H1 (cell line): ENCODE measurements around the gene AQP12A. TPM values are rescaled to one million over a fixed set of nuclear protein-coding genes. Genes with fewer than 3 reads are reported as not detected.

Experiments used
- CTCF ChIA-PET: fragments of 300-600 bp; sonication (Branson Sonifier 250); formaldehyde crosslinking; loops from one replicate; lab custom pipeline; 2021; ENCODE audit not compliant: partially characterized antibody; lab: Charles Lee
- POLR2A ChIA-PET: fragments of 300-600 bp; sonication (Branson Sonifier 250); formaldehyde crosslinking; loops from one replicate; lab custom pipeline; 2021; ENCODE audit warnings: inconsistent platforms; ENCODE audit not compliant: partially characterized antibody; lab: Charles Lee
- DNase-seq, 2 experiments: peaks; one replicate each; pipeline versions ENCODE4 v3.0.0 to v3.0.0-alpha.2; 2010 to 2022; ENCODE audit warnings: low spot score in 2 of 2, low read depth in 1 of 2, mixed read lengths in 1 of 2
- FAIRE-seq: peaks from 2 replicates; lab custom pipeline; 2011; peaks lifted over from hg19 to GRCh38; lab: Jason Lieb, UNC
- H2AFZ ChIP-seq: 2 replicates; pipeline ENCODE4 v1.8.1; 2012; ENCODE audit warnings: low read length, inconsistent platforms
- H2AK5ac ChIP-seq: 2 replicates; pipeline ENCODE4 v1.6.1; 2013; ENCODE audit warnings: low read depth, low read length
- H2BK120ac ChIP-seq: replicated peaks from 2 replicates; pipeline ENCODE3; 2013; ENCODE audit warnings: low read depth, low read length, inconsistent platforms
- H2BK12ac ChIP-seq: 2 replicates; pipeline ENCODE4 v1.6.1; 2013; ENCODE audit warnings: low read depth, low read length
- H2BK15ac ChIP-seq: 2 replicates; pipeline ENCODE4 v1.6.1; 2013; ENCODE audit warnings: low read length
- H2BK20ac ChIP-seq: 2 replicates; pipeline ENCODE4 v1.6.1; 2013; ENCODE audit warnings: low read length
- H2BK5ac ChIP-seq: 2 replicates; pipeline ENCODE4 v1.6.1; 2013; ENCODE audit warnings: low read depth, low read length
- H3K14ac ChIP-seq: 2 replicates; pipeline ENCODE4 v1.6.1; 2013; ENCODE audit warnings: inconsistent platforms; ENCODE audit not compliant: insufficient read length
- H3K18ac ChIP-seq: 2 replicates; pipeline ENCODE4 v1.6.1; 2013; ENCODE audit warnings: low read length; ENCODE audit errors: extremely low read depth
- H3K23ac ChIP-seq: 2 replicates; pipeline ENCODE4 v1.6.1; 2013; ENCODE audit warnings: inconsistent platforms; ENCODE audit not compliant: insufficient read length
- H3K23me2 ChIP-seq: 2 replicates; pipeline ENCODE4 v1.6.1; 2013; ENCODE audit warnings: low read depth, low read length
- H3K27ac ChIP-seq: 2 replicates; pipeline ENCODE4 v1.6.1; 2011; ENCODE audit warnings: low read depth, low read length, inconsistent platforms
- H3K27me3 ChIP-seq, 4 experiments: replicated peaks in 1 of 4; 1 replicate in 1 of 4; 2 replicates in 3 of 4; pipeline versions ENCODE4 v1.6.1 to v1.8.1; 2011 to 2013; ENCODE audit warnings: low read length in 3 of 4, mild to moderate bottlenecking in 3 of 4, inconsistent platforms in 2 of 4, mixed read lengths in 2 of 4, moderate library complexity in 1 of 4; ENCODE audit not compliant: control insufficient read depth in 3 of 4, insufficient read depth in 3 of 4; ENCODE audit errors: extremely low read depth in 1 of 4
- H3K36me3 ChIP-seq, 4 experiments: 2 replicates each; pipeline versions ENCODE4 v1.6.1 to v1.8.1; 2011 to 2013; ENCODE audit warnings: mild to moderate bottlenecking in 4 of 4, low read length in 3 of 4, moderate library complexity in 2 of 4, control low read depth in 1 of 4, inconsistent platforms in 1 of 4; ENCODE audit not compliant: insufficient read depth in 4 of 4, control insufficient read depth in 2 of 4
- H3K4ac ChIP-seq: replicated peaks from 2 replicates; pipeline ENCODE3; 2013; ENCODE audit warnings: low read length, low read depth, mixed read lengths, inconsistent platforms; ENCODE audit not compliant: insufficient read length
- H3K4me1 ChIP-seq, 4 experiments: replicated peaks in 1 of 4; 1 replicate in 1 of 4; 2 replicates in 3 of 4; pipeline versions ENCODE4 v1.6.1 to v1.8.1; 2011 to 2013; ENCODE audit warnings: low read length in 3 of 4, inconsistent platforms in 2 of 4, mixed read lengths in 1 of 4; ENCODE audit not compliant: insufficient read depth in 4 of 4, control insufficient read depth in 3 of 4
- H3K4me2 ChIP-seq, 2 experiments: 2 replicates each; pipeline versions ENCODE4 v1.6.1 to v1.8.1; 2011 to 2013; ENCODE audit warnings: low read depth in 2 of 2, low read length in 2 of 2, control low read depth in 1 of 2, inconsistent platforms in 1 of 2, mild to moderate bottlenecking in 1 of 2; ENCODE audit not compliant: insufficient read depth in 1 of 2
- H3K4me3 ChIP-seq, 4 experiments: fragments of 200-600, 300-600 bp in 1 of 4; sonication (generic), shearing (Covaris generic), sonication (Bioruptor Twin) in 1 of 4; 2 replicates each; pipeline versions ENCODE4 v1.5.1 to v1.8.1; 2011 to 2016; ENCODE audit warnings: low read length in 4 of 4, low read depth in 3 of 4, control low read depth in 2 of 4, inconsistent platforms in 2 of 4, mild to moderate bottlenecking in 2 of 4, mixed read lengths in 1 of 4, moderate library complexity in 1 of 4; ENCODE audit not compliant: insufficient read depth in 2 of 4; ENCODE audit errors: extremely low read depth in 1 of 4
- H3K56ac ChIP-seq: replicated peaks from 2 replicates; pipeline ENCODE3; 2013; ENCODE audit warnings: low read depth, mild to moderate bottlenecking, mixed read lengths, low read length, inconsistent platforms; ENCODE audit not compliant: insufficient read length
- H3K79me1 ChIP-seq: 2 replicates; pipeline ENCODE4 v1.6.1; 2013; ENCODE audit warnings: low read depth, low read length, control low read depth
- H3K79me2 ChIP-seq, 2 experiments: 2 replicates each; pipeline versions ENCODE4 v1.6.1 to v1.8.1; 2012 to 2013; ENCODE audit warnings: low read length in 2 of 2, mild to moderate bottlenecking in 2 of 2, inconsistent platforms in 1 of 2; ENCODE audit not compliant: insufficient read depth in 2 of 2, control insufficient read depth in 1 of 2
- H3K9ac ChIP-seq, 4 experiments: replicated peaks in 1 of 4; 1 replicate in 1 of 4; 2 replicates in 3 of 4; pipeline versions ENCODE4 v1.6.1 to v1.8.1; 2011 to 2013; ENCODE audit warnings: low read depth in 3 of 4, low read length in 3 of 4, control low read depth in 2 of 4, mild to moderate bottlenecking in 2 of 4, moderate library complexity in 2 of 4, inconsistent platforms in 1 of 4; ENCODE audit errors: extremely low read depth in 1 of 4
- H3K9me3 ChIP-seq, 2 experiments: 2 replicates each; pipeline versions ENCODE4 v1.6.1 to v1.8.1; 2012 to 2013; ENCODE audit warnings: mild to moderate bottlenecking in 2 of 2, moderate library complexity in 2 of 2, control low read depth in 1 of 2, inconsistent platforms in 1 of 2, low read depth in 1 of 2, low read length in 1 of 2, mixed read lengths in 1 of 2; ENCODE audit not compliant: insufficient read depth in 2 of 2
- H4K20me1 ChIP-seq, 2 experiments: replicated peaks in 1 of 2; 2 replicates each; pipeline versions ENCODE3 to v1.8.1; 2011 to 2013; ENCODE audit warnings: inconsistent platforms in 2 of 2, low read length in 2 of 2, mild to moderate bottlenecking in 1 of 2; ENCODE audit not compliant: insufficient read depth in 2 of 2, control insufficient read depth in 1 of 2
- H4K5ac ChIP-seq: 2 replicates; pipeline ENCODE4 v1.6.1; 2013; ENCODE audit warnings: low read length, low read depth, mixed read lengths, inconsistent platforms; ENCODE audit not compliant: insufficient read length
- H4K8ac ChIP-seq: 2 replicates; pipeline ENCODE4 v1.8.0; 2013; ENCODE audit warnings: mild to moderate bottlenecking, moderate library complexity, low read length, inconsistent platforms; ENCODE audit not compliant: insufficient read depth; ENCODE audit errors: extremely low read depth
- H4K91ac ChIP-seq: replicated peaks from 2 replicates; pipeline ENCODE3; 2013; ENCODE audit warnings: low read length, mixed read lengths, inconsistent platforms; ENCODE audit not compliant: insufficient read length
- ASH2L ChIP-seq: fragments of 200-600, 300-600 bp; sonication (generic); IDR thresholded peaks from one replicate; pipeline ENCODE4 v1.7.1; 2017; ENCODE audit warnings: low read length
- CBX5 ChIP-seq: fragments of 300-800, 300-1000 bp; sonication (generic); IDR thresholded peaks from 2 replicates; pipeline ENCODE4 v1.7.1; 2016; ENCODE audit warnings: antibody characterized with exemption, low read length, low read depth
- CHD2 ChIP-seq: IDR thresholded peaks from 2 replicates; pipeline ENCODE4 v1.6.1; 2012; ENCODE audit warnings: low read length, improper control_type of control experiment
- CTBP2 ChIP-seq: IDR thresholded peaks from 2 replicates; pipeline ENCODE4 v1.7.0; 2011; ENCODE audit warnings: borderline replicate concordance, mild to moderate bottlenecking, moderate library complexity, mixed read lengths, low read length; ENCODE audit not compliant: insufficient read depth, insufficient read length
- HDAC2 ChIP-seq, 2 experiments: fragments of 300-600 bp in 1 of 2; sonication (generic) in 1 of 2; IDR thresholded peaks; 2 replicates each; pipeline ENCODE4 v1.6.1; 2011 to 2012; ENCODE audit warnings: low read depth in 2 of 2, low read length in 2 of 2, mild to moderate bottlenecking in 2 of 2, moderate library complexity in 2 of 2, borderline replicate concordance in 1 of 2, inconsistent platforms in 1 of 2
- JUND ChIP-seq: IDR thresholded peaks from 2 replicates; pipeline ENCODE4 v1.6.1; 2011; ENCODE audit warnings: mild to moderate bottlenecking, improper control_type of control experiment, low read length
- KDM1A ChIP-seq: fragments of 200-600, 300-600 bp; sonication (generic); IDR thresholded peaks from 2 replicates; pipeline ENCODE4 v1.7.1; 2016; ENCODE audit warnings: mild to moderate bottlenecking, low read length, borderline replicate concordance
- MAFK ChIP-seq: IDR thresholded peaks from 2 replicates; pipeline ENCODE4 v1.6.1; 2012; ENCODE audit warnings: low read depth, mild to moderate bottlenecking, improper control_type of control experiment, low read length
- MAX ChIP-seq: IDR thresholded peaks from 2 replicates; pipeline ENCODE4 v1.6.1; 2012; ENCODE audit warnings: inconsistent platforms
- NANOG ChIP-seq: IDR thresholded peaks from 2 replicates; pipeline ENCODE4 v1.6.1; 2011; ENCODE audit warnings: low read length, low read depth, mild to moderate bottlenecking, inconsistent platforms; ENCODE audit not compliant: insufficient read depth, poor library complexity, severe bottlenecking
- RAD21 ChIP-seq, 2 experiments: IDR thresholded peaks in 1 of 2; conservative IDR thresholded peaks in 1 of 2; 2 replicates each; pipeline ENCODE4 v1.6.1; 2011; ENCODE audit warnings: low read depth in 2 of 2, low read length in 2 of 2, improper control_type of control experiment in 1 of 2, inconsistent platforms in 1 of 2, mild to moderate bottlenecking in 1 of 2, moderate library complexity in 1 of 2
- SIX5 ChIP-seq: IDR thresholded peaks from 2 replicates; pipeline ENCODE4 v1.6.1; 2011; ENCODE audit warnings: mild to moderate bottlenecking, low read depth, low read length
- SP1 ChIP-seq: IDR thresholded peaks from 2 replicates; pipeline ENCODE4 v1.6.1; 2011; ENCODE audit warnings: low read depth, low read length
- SP4 ChIP-seq: IDR thresholded peaks from 2 replicates; pipeline ENCODE4 v1.6.1; 2012; ENCODE audit warnings: low read length, inconsistent platforms
- WGBS, 2 experiments: shearing (Covaris generic) in 1 of 2; methylation state at CpG; one replicate each; pipeline versions ENCODE4 v1.1.6 to v1.1.7; 2013 to 2015; ENCODE audit warnings: low lambda C conversion rate in 2 of 2, mixed read lengths in 2 of 2, inconsistent platforms in 1 of 2, low coverage in 1 of 2, missing lambda C conversion rate in 1 of 2; ENCODE audit not compliant: insufficient replicate concordance in 2 of 2, insufficient coverage in 1 of 2, insufficient read length in 1 of 2; ENCODE audit errors: extremely low coverage in 1 of 2, missing lambda C conversion rate in 1 of 2; 5-methylcytosine and 5-hydroxymethylcytosine counted together
- polyA plus RNA-seq, 7 experiments: library from polyadenylated mRNA; depleted of rRNA in 3 of 7; stranded (reverse) in 5 of 7; unstranded in 2 of 7; fragments of >200 nt in 5 of 7; fragments of 200-250 nt in 2 of 7; gene quantifications; 1 replicate in 5 of 7; 2 replicates in 1 of 7; 4 replicates in 1 of 7; pipeline versions ENCODE4 v1.2.1 to v1.2.3, GENCODE V29; 2011 to 2013; ENCODE audit warnings: missing spikeins in 2 of 7, mixed read lengths in 2 of 7
- total RNA-seq: library from RNA; stranded (reverse); fragmentation: NEBNext Ultra II Directional; extraction: Animal tissue kit (Norgen Biotek cat#: 25700); gene quantifications from 2 replicates; pipeline ENCODE4 v1.2.1, GENCODE V29; 2021

The AQP12A gene
- total and polyA plus RNA-seq, 2 of the 8 experiments (the other 6 are each of a cell fraction or from before 2014, with no cell fraction given): not detected

DNA sequence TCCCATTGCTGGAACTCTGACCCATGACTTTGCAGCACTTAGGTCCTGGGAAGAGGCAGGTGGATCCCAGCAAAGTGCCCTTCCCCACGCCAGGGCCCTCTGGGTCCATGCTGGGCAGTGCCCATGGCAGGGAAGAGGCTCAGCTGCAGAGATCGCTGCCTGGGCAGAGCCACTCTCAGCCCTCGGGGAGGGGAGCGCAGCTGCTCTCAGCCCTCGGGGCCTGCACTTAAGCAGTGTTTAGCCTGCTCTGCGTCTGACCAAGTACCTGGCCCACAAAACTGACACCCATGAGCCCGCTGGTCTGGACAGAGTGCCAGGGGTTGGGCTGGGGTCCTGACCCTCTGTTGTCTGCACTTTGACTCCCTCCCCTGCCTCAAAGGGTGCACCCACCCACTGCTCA, 46.3 kb downstream of the AQP12A start:
- ChIA-PET POLR2A (interaction anchor here (0.6 to 1.4 kb wide), 3 partner anchors 12 to 28 kb away, joined by 3 to 5 read pairs (median 3); no protein-coding TSS in a partner anchor), CTCF (no interaction called here)
- H3K79me1 ChIP-seq: peaks cover 3% of the 10 kb centered on the region
- no peaks in the 10 kb centered on the region for H3K4me1 ChIP-seq
- no peak overlapping the region for H3K27ac ChIP-seq
- no peak overlapping the region for H2BK12ac ChIP-seq
- no peak overlapping the region for H3K9ac ChIP-seq
- H2BK120ac ChIP-seq: no peak overlapping the region
- no peak overlapping the region; the same call in 1 of the 2 replicates for H4K8ac ChIP-seq
- DNase-seq: no peak
- no peak overlapping the region for H3K56ac ChIP-seq
- no peak overlapping the region for H4K5ac ChIP-seq
- H3K4me3 ChIP-seq: no peak overlapping the region
- WGBS, 2 experiments: 97% methylated on average over 7 of the region's 7 CpGs; no CpG with 5 or more reads in 1 of the 2 experiments
- H3K79me2 ChIP-seq: no peaks in the 10 kb centered on the region
- peaks cover 14 to 15% of the 10 kb centered on the region in 2 experiments for H4K20me1 ChIP-seq
- H2BK5ac ChIP-seq: no peak overlapping the region
- no peaks in the 10 kb centered on the region for H3K9me3 ChIP-seq
- no peak overlapping the region for H2BK15ac ChIP-seq
- H3K23ac ChIP-seq: no peak overlapping the region
- H3K23me2 ChIP-seq: no peaks in the 10 kb centered on the region
- no peak overlapping the region for H3K18ac ChIP-seq
- H2AK5ac ChIP-seq: no peak overlapping the region
- no peak overlapping the region for H4K91ac ChIP-seq
- H3K36me3 ChIP-seq: peaks cover 29 to 93% (median 72%) of the 10 kb centered on the region in 4 experiments
- no peak overlapping the region for H3K14ac ChIP-seq
- no peak overlapping the region for H2AFZ ChIP-seq
- H3K4ac ChIP-seq: no peak overlapping the region
- H3K4me2 ChIP-seq: no peak overlapping the region
- H2BK20ac ChIP-seq: no peak overlapping the region
- FAIRE-seq: no peak
- H3K27me3 ChIP-seq: no peaks in the 10 kb centered on the region
- TF ChIP-seq HDAC2 (IDR thresholded peaks at IDR 0.05; ENCODE audit: borderline replicate concordance in 1 of 2, low read depth in 2 of 2, low read length in 2 of 2): no peak
- TF ChIP-seq SP4: no peak
- TF ChIP-seq KDM1A: no peak
- TF ChIP-seq CBX5: no peak
- no peak for TF ChIP-seq NANOG
- TF ChIP-seq SP1: no peak
- TF ChIP-seq CHD2: no peak
- no peak for TF ChIP-seq MAX
- no peak for TF ChIP-seq RAD21 (IDR thresholded peaks at IDR 0.05 in 1 of 2, conservative IDR thresholded peaks at IDR 0.05 in 1 of 2; ENCODE audit: low read depth in 2 of 2, low read length in 2 of 2)
- no peak for TF ChIP-seq SIX5
- TF ChIP-seq JUND: no peak
- TF ChIP-seq ASH2L: no peak
- no peak for TF ChIP-seq MAFK
- TF ChIP-seq CTBP2: no peak
